ENCODE results near the gene CEP72. TPM values are rescaled to one million over a fixed set of nuclear protein-coding genes. Genes with fewer than 3 reads are reported as not detected.

The CEP72 gene, protein sequence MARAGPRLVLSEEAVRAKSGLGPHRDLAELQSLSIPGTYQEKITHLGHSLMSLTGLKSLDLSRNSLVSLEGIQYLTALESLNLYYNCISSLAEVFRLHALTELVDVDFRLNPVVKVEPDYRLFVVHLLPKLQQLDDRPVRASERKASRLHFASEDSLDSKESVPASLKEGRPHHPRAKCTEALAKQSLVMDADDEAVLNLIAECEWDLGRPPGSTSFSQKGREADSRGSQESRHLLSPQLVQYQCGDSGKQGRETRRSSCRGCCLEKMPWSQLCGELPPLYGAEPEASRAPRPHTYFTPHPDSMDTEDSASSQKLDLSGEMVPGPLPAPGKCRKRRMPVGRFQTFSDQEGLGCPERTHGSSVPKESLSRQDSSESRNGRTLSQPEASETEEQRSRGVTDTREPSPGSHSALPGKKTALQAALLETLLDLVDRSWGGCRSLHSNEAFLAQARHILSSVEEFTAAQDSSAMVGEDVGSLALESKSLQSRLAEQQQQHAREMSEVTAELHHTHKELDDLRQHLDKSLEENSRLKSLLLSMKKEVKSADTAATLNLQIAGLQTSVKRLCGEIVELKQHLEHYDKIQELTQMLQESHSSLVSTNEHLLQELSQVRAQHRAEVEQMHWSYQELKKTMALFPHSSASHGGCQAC
- 6.3 and 6.5 TPM in 2 replicates for total RNA-seq (2014; rRNA removed; shearing (Covaris generic); ENCODE audit: low replicate concordance)

DNA sequence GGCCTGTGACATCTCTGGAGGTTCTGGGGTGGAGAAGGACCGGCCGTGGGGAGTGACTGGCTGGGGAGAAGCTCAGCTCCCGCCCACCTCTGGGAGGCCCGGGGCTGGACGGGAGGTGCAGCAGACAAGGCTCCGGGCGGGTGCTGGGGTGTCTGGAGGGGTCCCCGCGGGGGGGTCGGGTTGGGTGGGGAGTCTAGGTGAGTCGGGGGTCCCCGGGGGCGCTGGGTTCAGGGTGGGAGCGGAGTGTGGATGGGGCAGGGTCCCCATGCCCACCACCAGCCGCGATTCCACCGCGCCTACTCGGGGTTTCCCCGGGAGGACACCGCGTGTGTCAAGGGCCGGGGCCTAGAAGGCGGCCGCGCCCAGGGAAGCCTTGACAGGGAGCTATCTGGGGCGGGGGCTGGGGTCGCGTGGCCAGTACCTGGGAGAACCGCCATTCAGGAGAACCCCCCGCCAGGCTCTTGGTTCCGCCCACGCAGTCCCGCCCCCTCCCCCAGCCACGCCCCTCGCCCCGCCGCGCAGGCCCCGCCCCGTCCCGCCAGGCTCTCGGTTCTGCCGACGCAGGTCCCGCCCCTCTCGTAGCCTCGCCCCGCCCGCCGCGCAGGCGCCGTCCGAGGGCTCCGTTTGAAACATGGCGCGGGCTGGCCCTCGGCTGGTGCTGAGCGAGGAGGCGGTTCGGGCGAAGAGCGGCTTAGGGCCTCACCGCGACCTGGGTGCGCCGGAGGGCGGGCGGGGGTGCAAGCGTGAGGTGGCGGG lies at the start of gene CEP72:
CEP72 (plus strand) TSS at position 610 of the 756 bp plus-strand sequence; CDS start at position 632, 22 bp downstream.
- DNase-seq, result peak; percentile 86
- Histone ChIP-seq H3K36me3 (peaks cover 14% of the 10 kb centered on the region), H3K27me3 (no peaks in the 10 kb centered on the region), H3K4me3 (peak within 1 kb of the TSS; percentile 65), H3K9me3 (peaks cover 19% of the 10 kb centered on the region)

DNA sequence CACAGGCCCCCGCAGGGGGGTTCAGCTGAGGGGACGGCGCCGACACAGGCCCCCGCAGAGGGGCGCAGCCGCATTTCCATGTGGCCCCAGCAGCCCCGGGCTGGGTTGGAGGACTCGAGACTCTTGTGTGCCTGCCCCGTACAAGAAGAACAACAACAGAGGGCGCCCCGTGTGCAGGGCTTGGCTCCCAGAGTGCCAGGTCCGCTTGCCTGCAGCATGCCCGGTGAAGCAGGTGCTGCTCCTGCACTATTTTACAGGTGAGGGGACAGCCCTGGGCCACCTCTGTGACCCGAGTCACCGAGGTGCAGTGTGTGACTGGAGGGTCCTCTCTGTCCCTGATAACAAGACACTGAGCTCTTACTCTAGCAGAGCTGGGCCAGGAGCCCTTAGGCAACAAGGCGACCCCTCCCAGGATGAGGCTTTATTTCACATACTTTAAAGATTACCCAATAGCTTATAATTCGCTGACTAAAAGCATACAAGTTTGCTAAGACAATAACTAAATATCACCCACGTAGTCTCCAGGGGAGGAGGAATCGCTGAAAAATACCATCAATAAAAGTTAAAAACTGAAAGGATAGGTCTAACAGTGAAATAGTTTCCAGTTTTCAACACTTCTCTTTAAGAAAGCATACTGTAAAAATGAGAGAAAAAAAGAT lies 46.2 kb upstream of the CEP72 start:
- H3K27me3 ChIP-seq, result no peaks in the 10 kb centered on the region
- H3K36me3 ChIP-seq, result no peaks in the 10 kb centered on the region
- no peak for DNase-seq
- no peak overlapping the region for H3K4me3 ChIP-seq
- H3K9me3 ChIP-seq, result peaks cover 10% of the 10 kb centered on the region

DNA sequence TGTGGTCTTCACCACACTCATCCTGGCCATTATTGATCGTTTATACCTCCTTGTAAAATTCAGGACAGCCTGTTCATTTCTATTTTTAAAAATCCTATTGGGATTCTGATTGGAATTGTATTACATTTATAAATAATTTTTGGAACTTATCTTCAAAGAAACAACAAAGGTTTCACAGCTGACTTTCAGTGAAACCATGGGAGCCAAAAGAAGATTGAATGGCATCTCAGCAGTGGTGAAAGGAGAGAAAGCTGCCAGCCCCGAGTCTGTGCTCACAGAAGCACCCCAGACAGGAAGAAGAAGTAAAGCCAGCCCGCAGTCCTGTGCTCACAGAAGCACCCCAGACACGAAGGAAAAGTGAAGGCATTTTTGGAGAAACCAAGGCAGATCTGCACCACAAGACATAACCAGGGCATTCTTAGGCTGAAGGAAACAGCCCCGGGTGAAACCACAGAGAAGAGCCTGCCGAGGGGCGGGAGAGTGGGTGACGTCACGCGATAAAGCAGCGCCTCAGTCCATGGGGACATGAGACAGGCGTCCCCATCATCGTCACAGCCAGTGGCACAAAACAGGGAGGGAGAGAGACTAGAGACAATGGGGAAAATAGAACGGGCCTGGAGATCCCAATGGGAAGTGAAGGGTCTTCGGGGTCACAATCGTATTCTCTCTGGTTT lies 45.4 kb upstream of the CEP72 start:
- peaks cover 10% of the 10 kb centered on the region for H3K9me3 ChIP-seq
- no peaks in the 10 kb centered on the region for H3K36me3 ChIP-seq
- H3K27me3 ChIP-seq, result no peaks in the 10 kb centered on the region
- no peak for DNase-seq
- H3K4me3 ChIP-seq, result no peak overlapping the region

DNA sequence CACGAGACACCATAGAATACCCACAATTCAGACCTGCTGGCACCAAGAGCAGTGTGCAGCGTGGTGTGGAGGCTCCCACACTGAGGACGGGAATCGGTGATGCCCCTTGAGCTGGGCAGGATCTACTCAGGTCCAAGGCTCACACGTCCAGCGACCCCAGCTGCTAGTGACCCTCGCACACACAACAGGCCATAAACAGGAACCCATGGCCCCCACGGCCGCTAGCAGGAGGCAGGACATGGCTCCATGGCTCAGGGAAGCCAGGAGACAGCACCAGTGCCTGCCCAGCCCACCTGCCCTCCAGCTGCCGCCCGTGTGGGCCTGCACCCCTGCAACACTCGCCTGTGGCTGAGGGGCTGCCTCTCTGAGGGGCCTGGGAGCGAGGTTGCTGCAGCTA lies 44.5 kb upstream of the CEP72 start:
- Histone ChIP-seq H3K4me3 (no peak overlapping the region), H3K36me3 (no peaks in the 10 kb centered on the region), H3K27me3 (no peaks in the 10 kb centered on the region), H3K9me3 (peaks cover 10% of the 10 kb centered on the region)
- DNase-seq, result no peak

DNA sequence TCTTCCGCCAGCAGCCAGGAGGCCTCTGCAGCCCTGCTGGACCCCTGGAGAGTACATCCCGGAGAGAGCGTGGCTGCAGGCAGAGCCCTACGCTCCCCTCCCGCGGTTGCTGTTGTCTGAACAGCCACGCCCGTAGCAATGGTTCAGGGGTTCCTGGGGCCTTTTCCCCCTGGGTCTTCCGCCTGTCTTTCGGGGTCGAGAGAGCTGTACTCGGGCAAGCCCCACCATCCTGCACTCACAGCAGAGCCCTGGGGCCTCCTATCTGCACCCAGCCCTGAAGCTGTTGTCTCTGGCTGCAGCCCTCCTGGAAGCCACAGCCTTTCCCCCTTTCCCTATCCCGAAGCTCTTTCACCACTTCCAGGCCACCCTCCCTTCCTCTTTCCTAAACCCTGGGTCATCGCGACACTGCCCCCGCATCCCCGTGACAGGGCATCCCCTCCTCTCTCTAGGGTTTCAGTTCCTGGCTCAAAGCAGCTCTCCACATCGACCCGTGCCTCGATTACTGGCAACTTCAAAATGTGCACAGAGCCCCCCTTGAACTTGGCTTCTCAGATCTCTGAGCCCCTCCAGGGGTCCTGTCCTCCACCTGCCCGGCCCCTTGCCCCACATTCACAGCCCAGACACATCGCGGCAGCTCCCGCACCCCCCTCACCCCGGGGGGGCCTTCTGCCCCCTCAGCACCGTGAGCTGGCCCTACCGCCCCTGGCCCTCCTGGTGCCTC lies 43.9 kb upstream of the CEP72 start:
- no peak for DNase-seq
- H3K27me3 ChIP-seq, result no peaks in the 10 kb centered on the region
- H3K9me3 ChIP-seq, result peaks cover 10% of the 10 kb centered on the region
- no peak overlapping the region for H3K4me3 ChIP-seq
- no peaks in the 10 kb centered on the region for H3K36me3 ChIP-seq

DNA sequence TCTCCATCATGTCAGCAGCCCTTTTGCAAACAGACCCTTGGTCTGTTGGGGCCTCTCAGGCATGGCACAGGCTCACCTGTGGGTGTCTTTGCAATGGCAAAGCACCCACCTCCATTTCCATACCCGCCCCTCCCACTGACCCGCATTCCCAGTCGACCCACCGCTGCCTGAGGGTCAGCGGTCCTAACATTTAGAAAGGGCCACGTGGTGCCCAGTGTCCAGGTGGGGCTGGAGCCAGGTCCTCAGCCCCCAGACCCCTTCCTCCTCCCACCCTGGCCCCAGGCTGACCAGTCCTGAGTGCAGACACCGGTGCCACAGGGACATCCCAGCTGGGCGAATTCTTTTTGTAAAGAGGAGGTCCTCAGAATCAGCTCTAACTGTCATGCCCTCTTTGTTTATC lies 43.3 kb upstream of the CEP72 start:
- Histone ChIP-seq H3K27me3 (no peaks in the 10 kb centered on the region), H3K4me3 (no peak overlapping the region), H3K36me3 (no peaks in the 10 kb centered on the region), H3K9me3 (peaks cover 10% of the 10 kb centered on the region)
- no peak for DNase-seq

DNA sequence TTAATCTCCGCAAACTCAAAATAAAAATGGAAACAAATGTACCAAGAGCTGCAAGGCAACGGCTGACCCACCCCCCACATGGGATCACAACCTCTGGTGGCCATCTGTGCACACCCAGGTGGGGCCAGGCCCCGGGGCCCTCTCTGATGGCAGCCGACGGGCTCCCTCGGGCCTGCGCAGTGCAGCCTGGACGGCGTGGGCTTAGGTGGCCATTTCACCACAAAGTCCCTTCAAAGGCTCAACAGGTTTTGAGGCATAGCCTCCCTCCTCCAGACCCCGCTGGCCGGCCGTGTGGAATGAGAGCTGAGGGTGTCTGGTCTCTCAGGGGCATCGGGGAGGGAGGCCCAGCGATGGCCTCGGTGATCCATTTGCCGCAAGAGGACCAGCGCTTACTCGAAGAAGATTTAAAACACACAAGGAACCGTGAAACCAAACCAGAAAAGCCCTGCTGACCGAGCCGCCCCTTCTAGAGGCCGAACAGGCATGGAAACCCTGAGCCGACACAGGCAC lies 42.7 kb upstream of the CEP72 start:
- Histone ChIP-seq H3K27me3 (no peaks in the 10 kb centered on the region), H3K4me3 (no peak overlapping the region), H3K36me3 (no peaks in the 10 kb centered on the region), H3K9me3 (peaks cover 10% of the 10 kb centered on the region)
- DNase-seq, result no peak

DNA sequence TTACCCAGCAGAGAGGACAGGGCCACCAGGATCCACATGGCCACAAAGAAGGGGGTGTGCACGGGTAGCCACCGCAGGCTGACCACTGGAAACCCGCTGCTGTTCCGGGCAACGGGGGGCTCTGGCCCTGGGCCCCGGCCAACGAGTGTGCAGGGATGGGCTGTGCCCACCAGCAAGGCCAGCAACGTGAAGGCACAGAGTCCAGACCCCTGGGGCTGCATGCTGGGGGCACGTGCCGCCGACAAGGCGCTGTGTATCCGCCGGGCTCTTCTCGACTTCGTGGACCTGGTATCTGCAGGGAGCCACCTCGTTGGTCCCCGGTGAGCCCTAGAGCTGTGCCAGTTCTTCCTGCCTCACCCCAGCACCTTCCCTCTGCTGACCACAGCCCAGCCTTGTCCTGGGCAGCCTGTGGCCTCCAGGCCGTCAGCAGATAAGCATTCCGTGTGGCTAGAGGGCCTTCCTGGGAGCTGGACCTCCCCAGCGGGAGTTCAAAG lies 42.2 kb upstream of the CEP72 start:
- DNase-seq, result no peak

DNA sequence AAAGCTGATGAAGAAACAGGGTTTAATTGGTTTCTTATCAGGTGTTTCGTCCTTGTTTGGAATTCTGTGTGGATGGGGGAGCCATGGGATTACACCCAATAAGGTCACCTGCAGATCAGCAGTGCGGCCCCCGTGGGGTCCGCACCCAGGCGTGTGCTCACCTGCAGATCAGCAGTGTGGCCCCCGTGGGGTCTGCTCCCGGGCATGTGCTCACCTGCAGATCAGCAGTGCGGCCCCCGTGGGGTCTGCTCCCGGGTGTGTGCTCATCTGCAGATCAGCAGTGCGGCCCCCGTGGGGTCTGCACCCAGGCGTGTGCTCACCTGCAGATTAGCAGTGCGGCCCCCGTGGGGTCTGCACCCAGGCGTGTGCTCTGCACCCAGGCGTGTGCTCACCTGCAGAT lies 41.7 kb upstream of the CEP72 start:
- no peak overlapping the region for H3K4me3 ChIP-seq
- no peaks in the 10 kb centered on the region; the same call in 1 of the 2 replicates for H3K27me3 ChIP-seq
- H3K9me3 ChIP-seq, result peaks cover 10% of the 10 kb centered on the region
- DNase-seq, result no peak
- H3K36me3 ChIP-seq, result no peaks in the 10 kb centered on the region

More for the DNA sequence above, 42.2 kb upstream of the CEP72 start:
- Histone ChIP-seq H3K9me3 (peaks cover 10% of the 10 kb centered on the region), H3K27me3 (no peaks in the 10 kb centered on the region), H3K4me3 (no peak overlapping the region), H3K36me3 (no peaks in the 10 kb centered on the region)

DNA sequence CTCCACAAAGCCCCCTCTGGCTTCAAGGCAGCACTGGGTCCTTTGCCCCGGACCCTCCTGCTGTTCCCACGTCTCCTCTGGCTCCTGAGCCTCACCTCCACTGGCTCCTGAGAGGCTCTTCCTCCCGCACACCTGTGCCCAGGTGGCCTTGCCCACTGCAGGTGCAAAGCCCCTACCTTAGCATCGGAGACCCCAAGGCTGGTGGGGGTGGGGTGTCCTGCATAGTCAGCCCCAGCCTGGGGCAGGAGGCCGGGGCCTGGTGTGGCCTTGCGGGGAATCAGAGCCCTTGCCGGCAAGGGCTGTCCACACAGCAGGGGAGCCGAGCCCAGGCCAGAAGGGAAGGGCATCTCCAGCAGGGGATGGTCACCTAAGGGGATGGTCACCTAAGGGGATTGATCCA lies 41.3 kb upstream of the CEP72 start:
- Histone ChIP-seq H3K36me3 (no peaks in the 10 kb centered on the region), H3K27me3 (no peaks in the 10 kb centered on the region; the same call in 1 of the 2 replicates), H3K4me3 (no peak overlapping the region), H3K9me3 (peaks cover 10% of the 10 kb centered on the region)
- no peak for DNase-seq

DNA sequence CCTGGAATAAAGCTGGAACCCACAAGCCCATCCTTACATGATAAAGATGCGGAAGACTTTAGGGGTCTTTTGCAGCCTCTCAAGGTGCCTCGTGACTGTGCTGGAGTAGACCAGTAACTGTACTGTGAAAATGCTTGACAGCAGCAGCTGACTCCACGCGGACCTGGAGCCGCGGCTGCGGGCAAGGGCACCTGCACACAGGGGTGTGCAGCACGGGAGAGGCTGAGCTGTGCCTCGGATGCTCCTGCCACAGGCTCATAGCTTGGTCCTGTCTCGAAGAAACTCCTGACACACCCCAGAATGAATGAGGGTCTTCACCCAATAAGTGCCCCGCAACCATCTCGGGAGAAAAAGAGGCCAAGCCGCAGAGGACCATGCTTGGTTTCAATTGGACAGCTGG lies 40.3 kb upstream of the CEP72 start:
- H3K27me3 ChIP-seq, result no peaks in the 10 kb centered on the region; the same call in 1 of the 2 replicates

DNA sequence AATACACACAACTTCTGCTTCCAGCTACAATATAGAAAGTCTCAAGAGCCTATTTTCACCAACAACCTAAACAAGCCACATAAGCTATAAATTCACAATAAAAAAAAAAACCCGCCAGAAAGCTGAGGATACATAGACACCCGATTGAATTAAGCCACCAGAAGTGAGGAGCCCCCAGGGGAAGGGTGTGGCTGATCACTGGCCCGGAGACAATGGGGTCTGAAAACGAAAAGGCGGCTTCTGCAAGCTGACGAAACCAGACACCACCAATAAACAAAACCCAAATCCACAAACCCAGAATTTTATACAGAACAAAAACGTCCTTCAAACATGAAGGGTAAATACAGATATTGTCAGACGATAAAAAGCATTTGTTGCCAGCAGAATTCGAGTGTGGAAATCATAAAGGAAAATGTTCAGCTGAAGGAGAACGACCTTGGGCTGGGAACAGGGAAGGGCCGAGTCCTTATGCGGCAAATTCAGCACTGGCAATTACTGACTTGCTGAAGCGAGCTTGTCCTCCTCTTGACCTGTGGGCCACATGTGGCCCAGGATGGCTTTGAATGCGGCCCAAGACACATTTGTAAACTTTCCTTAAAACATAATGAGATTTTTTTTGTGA lies 39.6 kb upstream of the CEP72 start:
- peaks cover 6% of the 10 kb centered on the region; the same call in 1 of the 2 replicates for H3K9me3 ChIP-seq
- H3K36me3 ChIP-seq, result no peaks in the 10 kb centered on the region
- H3K27me3 ChIP-seq, result peaks cover 3% of the 10 kb centered on the region; the same call in 1 of the 2 replicates
- no peak for DNase-seq
- no peak overlapping the region for H3K4me3 ChIP-seq

More for the DNA sequence above, 40.3 kb upstream of the CEP72 start:
- peaks cover 2% of the 10 kb centered on the region for H3K9me3 ChIP-seq
- DNase-seq, result no peak
- H3K36me3 ChIP-seq, result no peaks in the 10 kb centered on the region
- H3K4me3 ChIP-seq, result no peak overlapping the region

DNA sequence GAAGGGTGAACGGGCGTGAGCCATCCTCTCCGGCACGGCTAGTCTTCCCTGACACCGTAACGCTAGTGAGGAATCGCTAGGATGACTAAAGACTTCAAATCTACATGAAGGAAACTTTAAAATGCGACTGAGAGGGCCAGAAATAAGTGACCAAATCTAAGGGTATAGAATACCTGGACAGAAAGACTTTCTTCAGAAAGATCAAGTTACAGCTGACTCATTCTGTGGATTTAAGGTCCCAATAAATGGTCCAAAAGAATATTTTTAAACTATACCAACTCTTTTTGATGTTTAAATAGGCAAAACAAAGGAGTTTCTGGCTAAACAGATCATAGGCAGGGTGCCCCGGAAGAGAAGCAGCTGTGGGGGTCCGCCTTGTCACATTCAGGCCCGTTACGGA lies 38.9 kb upstream of the CEP72 start:
- no peak overlapping the region for H3K4me3 ChIP-seq
- peaks cover 3% of the 10 kb centered on the region; the same call in 1 of the 2 replicates for H3K27me3 ChIP-seq
- peaks cover 9% of the 10 kb centered on the region; the same call in 1 of the 2 replicates for H3K9me3 ChIP-seq
- H3K36me3 ChIP-seq, result no peaks in the 10 kb centered on the region
- DNase-seq, result no peak

DNA sequence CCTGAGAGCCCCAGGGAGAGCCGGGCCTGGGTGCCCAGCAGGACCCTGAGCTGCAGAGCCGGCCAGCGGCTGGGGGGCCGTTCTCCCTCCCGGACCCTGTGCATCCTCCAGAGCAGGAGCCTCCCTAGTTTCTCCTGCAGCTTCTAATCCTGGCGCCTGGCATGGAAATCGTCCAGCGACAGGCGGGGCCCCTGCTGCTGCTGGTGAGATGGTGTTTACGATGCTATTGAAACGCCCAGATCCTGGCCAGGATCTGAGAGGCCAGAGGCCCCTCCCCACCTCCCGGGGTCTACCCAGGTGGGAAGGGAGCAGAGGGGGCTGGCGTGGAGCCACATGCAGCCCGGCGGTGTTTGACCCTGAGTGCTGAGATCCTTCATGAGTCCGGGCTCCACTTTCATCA lies 38.2 kb upstream of the CEP72 start:
- Histone ChIP-seq H3K27me3 (peaks cover 9% of the 10 kb centered on the region; the same call in 1 of the 2 replicates), H3K36me3 (no peaks in the 10 kb centered on the region), H3K4me3 (no peak overlapping the region), H3K9me3 (peaks cover 12% of the 10 kb centered on the region; the same call in 1 of the 2 replicates)
- no peak for DNase-seq

DNA sequence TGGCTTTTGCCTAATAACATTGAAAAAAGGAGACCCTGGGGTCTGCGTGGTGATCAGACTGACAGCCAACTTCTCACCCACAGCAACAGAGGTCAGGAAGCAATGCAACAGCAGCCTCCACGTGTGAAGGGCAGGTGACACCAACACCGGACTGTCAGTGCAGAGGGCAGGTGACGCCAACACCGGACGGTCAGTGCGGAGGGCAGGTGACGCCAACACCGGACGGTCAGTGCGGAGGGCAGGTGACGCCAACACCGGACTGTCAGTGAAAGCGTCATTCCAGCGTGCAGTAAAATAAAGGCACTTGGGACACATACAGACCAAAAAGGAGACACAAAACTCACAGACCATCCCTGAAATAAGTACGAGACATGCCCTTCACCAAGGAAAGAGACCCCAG lies 37.2 kb upstream of the CEP72 start:
- H3K27me3 ChIP-seq, result peaks cover 14% of the 10 kb centered on the region; the same call in 1 of the 2 replicates

More for the DNA sequence above, 37.2 kb upstream of the CEP72 start:
- no peak overlapping the region for H3K4me3 ChIP-seq
- DNase-seq, result no peak
- H3K36me3 ChIP-seq, result no peaks in the 10 kb centered on the region
- H3K9me3 ChIP-seq, result peaks cover 13% of the 10 kb centered on the region; the same call in 1 of the 2 replicates

Data from MG63 (cell line).